Measurements from ENCODE around the gene RUVBL2.

Gene RUVBL2

DNA sequence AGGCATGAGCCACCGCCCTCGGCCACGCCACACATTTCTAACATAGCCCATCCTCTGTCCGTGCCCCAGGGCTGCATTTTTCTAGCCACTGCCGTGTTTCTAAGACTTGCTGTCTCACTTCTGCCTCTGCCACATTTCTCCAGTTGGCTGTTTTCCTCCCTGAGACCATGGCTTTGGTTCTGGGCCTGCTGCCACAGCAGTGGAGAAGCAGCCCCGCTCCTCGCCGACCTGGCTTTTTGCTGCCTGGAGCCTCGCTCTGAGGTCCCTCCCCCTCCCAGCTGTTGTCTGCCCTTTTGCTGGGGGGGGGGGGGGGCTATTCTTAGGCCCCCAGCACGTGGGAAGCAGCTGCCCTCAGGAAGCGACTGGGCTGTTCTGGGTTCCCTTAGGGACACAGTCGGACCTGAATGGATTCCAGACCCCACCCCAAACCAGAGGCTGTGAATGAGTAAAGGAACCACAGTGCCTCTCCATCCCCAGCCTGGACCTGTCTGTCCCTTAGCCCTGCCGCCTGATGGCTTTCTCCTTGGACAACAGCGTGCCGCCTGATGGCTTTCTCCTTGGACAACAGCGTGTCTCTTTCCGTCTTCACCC is 3.9 kb upstream of the RUVBL2 start:
- no peaks in the 10 kb centered on the region for H3K9me3 Mint-ChIP-seq

DNA sequence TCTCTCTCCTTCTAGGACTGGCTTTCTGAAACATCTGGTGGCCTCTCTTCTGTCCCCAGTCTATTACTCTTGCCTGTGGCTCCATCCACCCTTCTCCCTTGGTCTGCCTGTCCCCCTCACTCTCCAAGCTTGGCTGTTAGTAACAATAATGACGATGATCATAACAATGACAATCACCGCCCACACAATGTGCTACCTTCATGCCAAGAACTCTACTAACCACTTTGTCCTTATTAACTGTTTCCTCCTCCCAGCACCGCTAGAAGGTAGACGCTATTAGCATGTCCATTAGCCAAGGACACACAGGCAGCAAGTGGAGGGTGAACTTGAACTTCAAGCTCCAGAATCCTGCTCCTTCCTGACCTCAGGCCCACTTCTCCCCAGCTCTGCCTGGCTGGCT is 3.3 kb upstream of the RUVBL2 start:
- H3K4me3 Mint-ChIP-seq, result peak overlapping the region; percentile 36
- H3K9me3 Mint-ChIP-seq, result no peaks in the 10 kb centered on the region
- peaks cover 42% of the 10 kb centered on the region for H3K4me1 Mint-ChIP-seq
- H3K27me3 Mint-ChIP-seq (ENCODE audit: low read depth, poor library complexity), result no peaks in the 10 kb centered on the region
- peaks cover 43% of the 10 kb centered on the region for H3K36me3 Mint-ChIP-seq (ENCODE audit: low read depth)
- peak overlapping the region; percentile 23 for H3K27ac Mint-ChIP-seq
- DNase-seq, result no peak
- TF ChIP-seq, protein P1, sequence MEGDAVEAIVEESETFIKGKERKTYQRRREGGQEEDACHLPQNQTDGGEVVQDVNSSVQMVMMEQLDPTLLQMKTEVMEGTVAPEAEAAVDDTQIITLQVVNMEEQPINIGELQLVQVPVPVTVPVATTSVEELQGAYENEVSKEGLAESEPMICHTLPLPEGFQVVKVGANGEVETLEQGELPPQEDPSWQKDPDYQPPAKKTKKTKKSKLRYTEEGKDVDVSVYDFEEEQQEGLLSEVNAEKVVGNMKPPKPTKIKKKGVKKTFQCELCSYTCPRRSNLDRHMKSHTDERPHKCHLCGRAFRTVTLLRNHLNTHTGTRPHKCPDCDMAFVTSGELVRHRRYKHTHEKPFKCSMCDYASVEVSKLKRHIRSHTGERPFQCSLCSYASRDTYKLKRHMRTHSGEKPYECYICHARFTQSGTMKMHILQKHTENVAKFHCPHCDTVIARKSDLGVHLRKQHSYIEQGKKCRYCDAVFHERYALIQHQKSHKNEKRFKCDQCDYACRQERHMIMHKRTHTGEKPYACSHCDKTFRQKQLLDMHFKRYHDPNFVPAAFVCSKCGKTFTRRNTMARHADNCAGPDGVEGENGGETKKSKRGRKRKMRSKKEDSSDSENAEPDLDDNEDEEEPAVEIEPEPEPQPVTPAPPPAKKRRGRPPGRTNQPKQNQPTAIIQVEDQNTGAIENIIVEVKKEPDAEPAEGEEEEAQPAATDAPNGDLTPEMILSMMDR (IDR thresholded peaks at IDR 0.05), result no peak

More for the DNA sequence above, 3.9 kb upstream of the RUVBL2 start:
- no peak for DNase-seq
- Mint-ChIP-seq H3K27me3 (ENCODE audit: low read depth, poor library complexity) (no peaks in the 10 kb centered on the region), H3K36me3 (ENCODE audit: low read depth) (peaks cover 49% of the 10 kb centered on the region), H3K4me1 (peaks cover 36% of the 10 kb centered on the region), H3K27ac (peak overlapping the region; percentile 23), H3K4me3 (peak overlapping the region; percentile 2)
- TF ChIP-seq, protein P1 (IDR thresholded peaks at IDR 0.05), result no peak

DNA sequence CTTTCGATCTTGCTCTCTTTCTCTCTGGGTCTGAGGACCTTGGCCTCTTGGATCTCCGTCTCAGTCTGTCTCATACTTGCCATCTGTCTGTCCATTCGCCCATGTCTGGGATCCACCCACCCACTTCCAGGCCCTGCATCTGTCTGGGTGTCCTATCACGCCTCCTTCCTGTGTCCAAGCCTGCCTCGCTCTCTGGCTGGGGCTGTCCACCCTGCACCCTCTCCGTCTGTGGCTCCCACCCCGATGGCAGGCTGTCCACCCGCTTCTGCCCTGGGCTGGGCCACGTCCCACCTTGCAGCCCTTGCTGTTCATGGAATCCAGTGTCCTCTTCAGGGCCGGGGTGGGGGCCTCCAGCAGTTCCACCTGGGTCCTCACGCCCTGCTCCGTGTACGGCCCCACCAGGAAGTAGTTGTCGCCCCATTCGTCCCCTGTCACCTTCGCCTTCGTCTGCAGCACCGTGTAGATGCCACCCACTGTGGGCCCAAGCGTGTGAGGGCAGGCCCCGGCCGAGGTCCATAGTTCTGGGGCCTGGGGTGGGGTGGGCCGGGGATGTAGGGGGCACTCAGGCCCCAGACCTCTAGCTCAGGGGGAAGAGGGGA is 2.6 kb upstream of the RUVBL2 start:
- peak overlapping the region; percentile 98 for H3K4me3 Mint-ChIP-seq
- H3K4me1 Mint-ChIP-seq, result peaks cover 43% of the 10 kb centered on the region
- no peaks in the 10 kb centered on the region for H3K27me3 Mint-ChIP-seq (ENCODE audit: low read depth, poor library complexity)
- no peak for DNase-seq
- H3K27ac Mint-ChIP-seq, result peak overlapping the region; percentile 59
- peaks cover 38% of the 10 kb centered on the region for H3K36me3 Mint-ChIP-seq (ENCODE audit: low read depth)
- TF ChIP-seq, protein P1 (IDR thresholded peaks at IDR 0.05), result no peak
- H3K9me3 Mint-ChIP-seq, result no peaks in the 10 kb centered on the region

DNA sequence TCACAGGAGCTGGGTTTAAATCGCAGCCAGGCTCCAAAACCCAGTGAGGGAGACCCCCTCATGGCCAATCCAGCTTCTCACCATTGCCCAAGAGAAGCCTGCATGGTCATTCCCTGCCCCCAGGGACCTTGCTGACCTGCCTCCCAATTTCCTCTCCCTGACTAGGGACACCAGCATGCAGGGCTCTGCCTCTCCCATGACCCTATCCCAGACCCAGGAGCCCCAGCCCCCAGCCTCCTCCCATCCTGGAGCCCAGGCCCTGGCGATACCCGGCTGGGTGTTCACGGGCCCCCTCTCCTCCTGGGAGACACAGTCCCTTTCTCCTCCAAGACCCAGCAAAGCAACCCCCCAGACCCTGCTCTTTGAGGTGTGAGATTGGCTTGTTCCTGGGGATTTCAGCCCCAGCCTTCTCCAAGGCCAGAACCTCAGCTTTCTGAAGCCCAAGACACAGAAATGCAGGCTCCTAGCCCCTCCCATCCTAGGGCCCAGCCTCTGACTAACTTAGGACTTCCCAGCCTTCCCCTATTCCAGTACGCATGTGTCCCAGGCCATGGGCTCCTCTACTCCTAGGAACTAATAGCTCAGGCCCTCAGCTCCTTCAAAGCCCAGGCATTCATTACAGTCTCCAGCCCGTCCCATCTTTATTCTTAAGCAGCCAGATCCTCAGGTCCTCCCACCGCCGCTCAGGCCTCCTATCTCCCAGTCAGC is 1.7 kb upstream of the RUVBL2 start:
- Mint-ChIP-seq H3K4me3 (peak overlapping the region; percentile 98), H3K36me3 (ENCODE audit: low read depth) (peaks cover 34% of the 10 kb centered on the region), H3K9me3 (no peaks in the 10 kb centered on the region), H3K27me3 (ENCODE audit: low read depth, poor library complexity) (no peaks in the 10 kb centered on the region), H3K4me1 (peaks cover 43% of the 10 kb centered on the region), H3K27ac (peak overlapping the region; percentile 99)
- TF ChIP-seq, protein P1 (IDR thresholded peaks at IDR 0.05), result no peak
- no peak for DNase-seq

DNA sequence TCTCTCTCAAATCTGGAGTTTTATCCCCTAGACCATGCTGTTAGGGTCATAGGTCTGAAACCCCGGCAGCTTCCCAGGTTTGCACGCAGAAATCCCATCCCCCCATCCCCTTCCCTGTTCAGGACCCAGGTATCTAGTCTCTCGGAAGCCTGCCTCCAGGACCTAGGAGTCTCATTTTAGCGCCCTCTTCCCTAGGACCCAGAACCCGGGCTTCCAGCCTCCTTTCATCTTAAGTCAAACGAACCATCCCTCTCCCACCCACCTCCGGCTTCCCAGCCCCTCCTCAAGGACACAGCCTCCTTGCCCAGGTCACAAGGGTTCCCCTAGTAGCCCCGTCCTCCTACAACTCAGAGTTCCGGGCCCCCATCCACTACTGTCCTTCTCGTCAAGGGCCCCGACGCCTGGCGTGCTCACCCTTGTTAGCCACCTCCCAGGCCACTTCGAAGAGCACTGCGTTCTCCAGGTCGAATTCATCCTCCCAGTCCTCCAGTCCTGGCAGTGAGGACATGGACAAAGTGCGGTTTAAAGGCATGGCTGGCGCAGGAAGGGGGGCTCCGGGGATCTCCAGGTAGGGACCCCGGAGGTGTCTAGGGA is 1.0 kb upstream of the RUVBL2 start:
- TF ChIP-seq, protein P1 (IDR thresholded peaks at IDR 0.05), result no peak
- H3K36me3 Mint-ChIP-seq (ENCODE audit: low read depth), result peaks cover 30% of the 10 kb centered on the region
- H3K4me1 Mint-ChIP-seq, result peaks cover 43% of the 10 kb centered on the region
- no peaks in the 10 kb centered on the region for H3K27me3 Mint-ChIP-seq (ENCODE audit: low read depth, poor library complexity)
- H3K4me3 Mint-ChIP-seq, result peak overlapping the region; percentile 98
- no peak for DNase-seq
- no peaks in the 10 kb centered on the region for H3K9me3 Mint-ChIP-seq
- H3K27ac Mint-ChIP-seq, result peak overlapping the region; percentile 99

Measured in nephron progenitor cell (in vitro differentiated cells).